WTC11 (cell line): Measurements from ENCODE around the gene DDX10. TPM values are rescaled to one million over a fixed set of nuclear protein-coding genes. Genes with fewer than 3 reads are reported as not detected.

ENCODE experiments used
- ATAC-seq: fragments of 200-7000 bp; cut with Tn5 transposase; 2 replicates; pipeline ENCODE4 v1.10.0; 2021; ENCODE audit warnings: mild to moderate bottlenecking, moderate library complexity
- CTCF ChIA-PET: fragments of 300-600 bp; sonication (Branson Sonifier 250); formaldehyde crosslinking; loops from one replicate; lab custom pipeline; 2021; ENCODE audit warnings: antibody characterized with exemption; lab: Charles Lee
- POLR2A ChIA-PET: fragments of 350-600 bp; sonication (Branson Sonifier 250); formaldehyde crosslinking; loops from one replicate; lab custom pipeline; 2021; ENCODE audit warnings: antibody characterized with exemption; lab: Charles Lee
- DNase-seq: peaks from one replicate; pipeline ENCODE4 v3.0.0; 2021; ENCODE audit warnings: low spot score
- H3K27ac Mint-ChIP-seq: 2 replicates; pipeline ENCODE4 v1.8.0; 2021; ENCODE audit warnings: mixed read lengths
- H3K27me3 Mint-ChIP-seq: 2 replicates; pipeline ENCODE4 v1.8.0; 2021; ENCODE audit warnings: low read depth, mild to moderate bottlenecking, moderate library complexity, mixed read lengths
- H3K36me3 Mint-ChIP-seq: 2 replicates; pipeline ENCODE4 v1.8.0; 2021; ENCODE audit warnings: mixed read lengths
- H3K4me1 Mint-ChIP-seq: 2 replicates; pipeline ENCODE4 v1.8.0; 2022; ENCODE audit warnings: mixed read lengths
- H3K4me3 Mint-ChIP-seq: 2 replicates; pipeline ENCODE4 v1.8.0; 2021; ENCODE audit warnings: mild to moderate bottlenecking, moderate library complexity, mixed read lengths
- H3K9me3 Mint-ChIP-seq: 2 replicates; pipeline ENCODE4 v1.8.0; 2021; ENCODE audit warnings: mixed read lengths
- ATF6 ChIP-seq: sonication (generic); formaldehyde crosslinking; IDR thresholded peaks from 2 replicates; pipeline ENCODE4 v1.8.1; 2023; ENCODE audit warnings: mild to moderate bottlenecking, missing genetic modification reagents
- CREM ChIP-seq: sonication (generic); formaldehyde crosslinking; IDR thresholded peaks from 2 replicates; pipeline ENCODE4 v1.8.1; 2022; ENCODE audit warnings: mild to moderate bottlenecking, missing genetic modification reagents, moderate library complexity
- ELF4 ChIP-seq: sonication (generic); formaldehyde crosslinking; IDR thresholded peaks from 2 replicates; pipeline ENCODE4 v1.8.1; 2022; ENCODE audit warnings: low read depth, mild to moderate bottlenecking, moderate library complexity, missing genetic modification reagents
- ETV6 ChIP-seq: sonication (generic); formaldehyde crosslinking; IDR thresholded peaks from 2 replicates; pipeline ENCODE4 v1.8.1; 2022; ENCODE audit warnings: mild to moderate bottlenecking, missing genetic modification reagents
- FOXJ3 ChIP-seq: sonication (generic); formaldehyde crosslinking; IDR thresholded peaks from 2 replicates; pipeline ENCODE4 v1.9.0; 2021; ENCODE audit warnings: missing genetic modification reagents, mild to moderate bottlenecking, borderline replicate concordance
- KAT7 ChIP-seq: sonication (generic); formaldehyde crosslinking; IDR thresholded peaks from 2 replicates; pipeline ENCODE4 v1.8.1; 2023; ENCODE audit warnings: missing genetic modification reagents, mild to moderate bottlenecking, borderline replicate concordance
- NFATC4 ChIP-seq: fragments of 250-450 bp; sonication (Bioruptor Pico); IDR thresholded peaks from 2 replicates; pipeline ENCODE4 v1.9.0; 2021; ENCODE audit warnings: mild to moderate bottlenecking
- RORB ChIP-seq: fragments of 250-450 bp; sonication (Bioruptor Pico); IDR thresholded peaks from 2 replicates; pipeline ENCODE4 v1.9.0; 2021; ENCODE audit warnings: mild to moderate bottlenecking
- SMAD3 ChIP-seq: sonication (generic); formaldehyde crosslinking; IDR thresholded peaks from 2 replicates; pipeline ENCODE4 v1.8.0; 2022; ENCODE audit warnings: missing genetic modification reagents, mild to moderate bottlenecking, borderline replicate concordance
- SOX15 ChIP-seq: fragments of 250-450 bp; sonication (Bioruptor Pico); IDR thresholded peaks from 2 replicates; pipeline ENCODE4 v1.9.0; 2021; ENCODE audit warnings: mild to moderate bottlenecking
- SP1 ChIP-seq: sonication (generic); formaldehyde crosslinking; conservative IDR thresholded peaks from 2 replicates; pipeline ENCODE4 v1.8.1; 2022; ENCODE audit warnings: missing genetic modification reagents
- TEAD1 ChIP-seq: sonication (generic); formaldehyde crosslinking; IDR thresholded peaks from 2 replicates; pipeline ENCODE4 v1.8.0; 2022; ENCODE audit warnings: mild to moderate bottlenecking, missing genetic modification reagents
- USF2 ChIP-seq: sonication (generic); formaldehyde crosslinking; IDR thresholded peaks from 2 replicates; pipeline ENCODE4 v1.8.1; 2023; ENCODE audit warnings: mild to moderate bottlenecking, missing genetic modification reagents, moderate library complexity
- ZNF121 ChIP-seq: sonication (generic); formaldehyde crosslinking; IDR thresholded peaks from 2 replicates; pipeline ENCODE4 v1.8.0; 2023; ENCODE audit warnings: missing genetic modification reagents
- ZNF219 ChIP-seq: sonication (generic); formaldehyde crosslinking; IDR thresholded peaks from 2 replicates; pipeline ENCODE4 v1.8.0; 2023; ENCODE audit warnings: missing genetic modification reagents, mild to moderate bottlenecking, borderline replicate concordance
- ZNF281 ChIP-seq: sonication (generic); formaldehyde crosslinking; IDR thresholded peaks from 2 replicates; pipeline ENCODE4 v1.8.0; 2023; ENCODE audit warnings: mild to moderate bottlenecking, missing genetic modification reagents
- total RNA-seq: library from RNA; stranded (reverse); gene quantifications from 3 replicates; pipeline ENCODE4 v1.2.3, GENCODE V29; 2021
- TF ChIP-seq, protein P1 (sequence below): sonication (generic); formaldehyde crosslinking; IDR thresholded peaks from 2 replicates; pipeline ENCODE4 v1.8.1; 2022; ENCODE audit warnings: mild to moderate bottlenecking, moderate library complexity, missing genetic modification reagents
- TF ChIP-seq, protein P2 (sequence below): fragments of 250-450 bp; sonication (Bioruptor Pico); conservative IDR thresholded peaks from 2 replicates; pipeline ENCODE4 v1.9.0; 2021; ENCODE audit warnings: mild to moderate bottlenecking
- TF ChIP-seq, protein P3 (sequence below): sonication (generic); formaldehyde crosslinking; IDR thresholded peaks from 2 replicates; pipeline ENCODE4 v1.8.1; 2023; ENCODE audit warnings: mild to moderate bottlenecking, moderate library complexity, missing genetic modification reagents

The DDX10 gene
- total RNA-seq, 1 experiment from 2014 or later: 56.8 TPM

GRCh38 chr11:108781946-108782345 lies 117.1 kb downstream of the DDX10 start (continued):
- no peak for TF ChIP-seq ATF6 (CRISPR knock-in tag)

- no peak for TF ChIP-seq ZNF219 (CRISPR knock-in tag)
- TF ChIP-seq ETV6 (CRISPR knock-in tag): no peak
- TF ChIP-seq RORB: no peak
- no peak for TF ChIP-seq KAT7 (CRISPR knock-in tag)
- Mint-ChIP-seq H3K27ac (no peak overlapping the region), H3K27me3 (no peaks in the 10 kb centered on the region), H3K4me3 (no peak overlapping the region), H3K36me3 (no peaks in the 10 kb centered on the region), H3K9me3 (no peaks in the 10 kb centered on the region; the same call in 1 of the 2 replicates), H3K4me1 (peaks cover 57% of the 10 kb centered on the region)
- no peak for DNase-seq
- ATAC-seq: no peak
- CTCF ChIA-PET: interaction anchor here (0.5 to 0.7 kb wide), 2 partner anchors 62 to 89 kb away, joined by 3 read pairs; no protein-coding TSS in a partner anchor
- POLR2A ChIA-PET: no interaction called here
Observed at GRCh38 chr11:108786281-108786990, 121.6 kb downstream of the DDX10 start.

DNA sequence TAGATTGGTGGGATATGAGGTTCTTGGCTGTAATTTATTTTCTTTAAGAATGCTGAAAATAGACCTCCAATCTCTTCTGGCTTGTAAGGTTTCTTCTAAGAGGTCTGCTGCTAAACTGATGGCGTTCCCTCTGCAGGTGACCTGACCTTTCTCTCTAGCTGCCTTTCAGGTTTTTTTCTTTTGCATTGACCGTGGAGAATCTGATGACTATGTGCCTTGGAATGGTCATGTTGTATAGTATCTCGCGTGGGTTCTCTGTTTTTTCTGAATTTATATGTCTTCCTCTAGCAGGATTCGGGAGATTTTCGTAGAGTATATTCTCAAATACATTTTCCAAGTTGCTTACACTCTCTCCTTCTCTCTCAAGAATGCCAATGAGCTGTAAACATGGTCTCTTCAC lies 122.2 kb downstream of the DDX10 start:
- H3K4me3 Mint-ChIP-seq: no peak overlapping the region

More for the DNA sequence above, 122.2 kb downstream of the DDX10 start:
- ChIA-PET CTCF (interaction anchor here (0.5 to 0.7 kb wide), 2 partner anchors 61 to 90 kb away, joined by 3 read pairs; no protein-coding TSS in a partner anchor), POLR2A (no interaction called here)
- TF ChIP-seq FOXJ3 (CRISPR knock-in tag) (no peak), TEAD1 (CRISPR knock-in tag) (no peak), ZNF281 (no peak), CREM (no peak), ZNF121 (no peak), SP1 (CRISPR knock-in tag) (no peak), SOX15 (CRISPR knock-in tag) (no peak), ELF4 (no peak), SMAD3 (CRISPR knock-in tag) (no peak), NFATC4 (CRISPR knock-in tag) (no peak), USF2 (CRISPR knock-in tag) (no peak), ZNF219 (CRISPR knock-in tag) (no peak)
- TF ChIP-seq, protein P1, sequence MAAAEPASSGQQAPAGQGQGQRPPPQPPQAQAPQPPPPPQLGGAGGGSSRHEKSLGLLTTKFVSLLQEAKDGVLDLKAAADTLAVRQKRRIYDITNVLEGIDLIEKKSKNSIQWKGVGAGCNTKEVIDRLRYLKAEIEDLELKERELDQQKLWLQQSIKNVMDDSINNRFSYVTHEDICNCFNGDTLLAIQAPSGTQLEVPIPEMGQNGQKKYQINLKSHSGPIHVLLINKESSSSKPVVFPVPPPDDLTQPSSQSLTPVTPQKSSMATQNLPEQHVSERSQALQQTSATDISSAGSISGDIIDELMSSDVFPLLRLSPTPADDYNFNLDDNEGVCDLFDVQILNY (CRISPR knock-in tag): no peak
- TF ChIP-seq, protein P2, sequence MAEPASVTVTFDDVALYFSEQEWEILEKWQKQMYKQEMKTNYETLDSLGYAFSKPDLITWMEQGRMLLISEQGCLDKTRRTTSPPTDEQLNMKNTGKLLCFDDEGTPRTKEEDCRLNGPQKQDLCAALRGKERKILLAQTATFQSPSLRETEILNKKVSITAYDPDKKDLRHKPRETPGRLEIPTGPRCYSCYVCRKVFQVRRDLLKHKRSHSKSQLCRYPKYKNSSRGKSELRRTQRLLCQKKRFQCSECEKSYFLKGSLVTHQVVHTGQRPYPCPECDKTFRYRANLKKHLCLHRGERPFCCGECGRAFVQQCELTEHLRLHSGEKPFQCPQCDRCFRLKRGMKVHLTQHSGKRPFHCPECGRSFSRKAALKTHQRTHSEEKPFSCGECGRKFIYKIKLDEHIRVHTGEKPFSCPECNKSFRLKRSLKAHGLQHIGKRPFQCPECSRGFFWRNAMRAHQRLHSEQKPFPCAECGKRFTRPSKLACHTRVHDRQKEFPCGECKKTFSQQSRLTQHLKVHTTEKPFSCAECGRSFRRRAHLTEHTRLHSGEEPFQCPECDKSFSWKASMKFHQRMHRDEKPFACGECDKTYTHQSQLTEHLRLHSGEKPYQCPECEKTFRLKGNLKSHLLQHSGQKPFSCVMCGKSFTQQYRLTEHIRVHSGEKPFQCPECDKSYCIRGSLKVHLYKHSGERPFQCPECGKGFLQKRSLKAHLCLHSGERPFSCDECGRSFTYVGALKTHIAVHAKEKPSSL (CRISPR knock-in tag): no peak
- TF ChIP-seq, protein P3, sequence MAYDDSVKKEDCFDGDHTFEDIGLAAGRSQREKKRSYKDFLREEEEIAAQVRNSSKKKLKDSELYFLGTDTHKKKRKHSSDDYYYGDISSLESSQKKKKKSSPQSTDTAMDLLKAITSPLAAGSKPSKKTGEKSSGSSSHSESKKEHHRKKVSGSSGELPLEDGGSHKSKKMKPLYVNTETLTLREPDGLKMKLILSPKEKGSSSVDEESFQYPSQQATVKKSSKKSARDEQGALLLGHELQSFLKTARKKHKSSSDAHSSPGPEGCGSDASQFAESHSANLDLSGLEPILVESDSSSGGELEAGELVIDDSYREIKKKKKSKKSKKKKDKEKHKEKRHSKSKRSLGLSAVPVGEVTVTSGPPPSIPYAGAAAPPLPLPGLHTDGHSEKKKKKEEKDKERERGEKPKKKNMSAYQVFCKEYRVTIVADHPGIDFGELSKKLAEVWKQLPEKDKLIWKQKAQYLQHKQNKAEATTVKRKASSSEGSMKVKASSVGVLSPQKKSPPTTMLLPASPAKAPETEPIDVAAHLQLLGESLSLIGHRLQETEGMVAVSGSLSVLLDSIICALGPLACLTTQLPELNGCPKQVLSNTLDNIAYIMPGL (CRISPR knock-in tag): no peak
- no peak overlapping the region for H3K27ac Mint-ChIP-seq
- ATAC-seq: no peak
- no peaks in the 10 kb centered on the region for H3K27me3 Mint-ChIP-seq
- no peaks in the 10 kb centered on the region; the same call in 1 of the 2 replicates for H3K9me3 Mint-ChIP-seq
- H3K36me3 Mint-ChIP-seq: no peaks in the 10 kb centered on the region
- no peak for DNase-seq
- H3K4me1 Mint-ChIP-seq: peaks cover 62% of the 10 kb centered on the region
